Activated CD8-positive, alpha-beta T cell treated with anti-CD3 and anti-CD28 coated beads for 36 hours (primary cell): Measurements from ENCODE around the gene FGF19. TPM values are rescaled to one million over a fixed set of nuclear protein-coding genes. Genes with fewer than 3 reads are reported as not detected.

ENCODE experiments used
- ATAC-seq: fragments of 200-7000 bp; cut with Tn5 transposase; one replicate; pipeline ENCODE4 v1.10.0; 2021; ENCODE audit warnings: mild to moderate bottlenecking, moderate library complexity
- CTCF ChIA-PET: fragments of 350-600 bp; sonication (Branson Sonifier 250); formaldehyde crosslinking; loops from one replicate; lab custom pipeline; 2021; ENCODE audit warnings: antibody characterized with exemption; lab: Charles Lee
- POLR2A ChIA-PET: fragments of 350-600 bp; sonication (Branson Sonifier 250); formaldehyde crosslinking; loops from one replicate; lab custom pipeline; 2021; ENCODE audit warnings: antibody characterized with exemption; lab: Charles Lee
- DNase-seq: peaks from one replicate; pipeline ENCODE4 v3.0.0-alpha.2; 2020
- H3K27ac Mint-ChIP-seq: one replicate; pipeline ENCODE4 v1.8.0; 2021; ENCODE audit warnings: mild to moderate bottlenecking, mixed read lengths
- H3K27me3 Mint-ChIP-seq: one replicate; pipeline ENCODE4 v1.8.0; 2021; ENCODE audit warnings: mixed read lengths
- H3K36me3 Mint-ChIP-seq: one replicate; pipeline ENCODE4 v1.8.0; 2021; ENCODE audit warnings: low read depth, mixed read lengths
- H3K4me1 Mint-ChIP-seq: one replicate; pipeline ENCODE4 v1.8.0; 2021; ENCODE audit warnings: low read depth, mixed read lengths
- H3K4me3 Mint-ChIP-seq: one replicate; pipeline ENCODE4 v1.8.0; 2021; ENCODE audit warnings: mild to moderate bottlenecking, moderate library complexity, mixed read lengths
- H3K9me3 Mint-ChIP-seq: one replicate; pipeline ENCODE4 v1.8.0; 2021; ENCODE audit warnings: mixed read lengths
- intact Hi-C: fragments of 100-400 bp; cut with micrococcal nuclease; formaldehyde crosslinking; loops from one replicate; pipeline ENCODE4 v1.10.0; 2022
- total RNA-seq, 2 experiments: library from RNA; stranded (reverse); gene quantifications; one replicate each; pipeline ENCODE4 v1.2.3, GENCODE V29; 2021
- TF ChIP-seq, protein P1 (sequence below): fragments of 200-600 bp; IDR thresholded peaks from one replicate; pipeline ENCODE4 v1.8.0; 2022; ENCODE audit warnings: antibody characterized with exemption, mild to moderate bottlenecking

Gene FGF19
- total RNA-seq, 2 experiments from 2014 or later, result not detected

DNA sequence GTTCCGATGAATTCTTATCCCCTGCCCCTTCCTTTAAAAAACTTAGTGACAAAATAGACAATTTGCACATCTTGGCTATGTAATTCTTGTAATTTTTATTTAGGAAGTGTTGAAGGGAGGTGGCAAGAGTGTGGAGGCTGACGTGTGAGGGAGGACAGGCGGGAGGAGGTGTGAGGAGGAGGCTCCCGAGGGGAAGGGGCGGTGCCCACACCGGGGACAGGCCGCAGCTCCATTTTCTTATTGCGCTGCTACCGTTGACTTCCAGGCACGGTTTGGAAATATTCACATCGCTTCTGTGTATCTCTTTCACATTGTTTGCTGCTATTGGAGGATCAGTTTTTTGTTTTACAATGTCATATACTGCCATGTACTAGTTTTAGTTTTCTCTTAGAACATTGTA is 50.8 kb downstream of the FGF19 start:
- no peaks in the 10 kb centered on the region for H3K4me1 Mint-ChIP-seq
- intact Hi-C loops, result no loop called here
- ATAC-seq, result no peak
- H3K27me3 Mint-ChIP-seq, result no peaks in the 10 kb centered on the region
- H3K27ac Mint-ChIP-seq, result no peak overlapping the region
- H3K4me3 Mint-ChIP-seq, result no peak overlapping the region
- no peaks in the 10 kb centered on the region for H3K9me3 Mint-ChIP-seq
- CTCF ChIA-PET, result no interaction called here
- TF ChIP-seq, protein P1, sequence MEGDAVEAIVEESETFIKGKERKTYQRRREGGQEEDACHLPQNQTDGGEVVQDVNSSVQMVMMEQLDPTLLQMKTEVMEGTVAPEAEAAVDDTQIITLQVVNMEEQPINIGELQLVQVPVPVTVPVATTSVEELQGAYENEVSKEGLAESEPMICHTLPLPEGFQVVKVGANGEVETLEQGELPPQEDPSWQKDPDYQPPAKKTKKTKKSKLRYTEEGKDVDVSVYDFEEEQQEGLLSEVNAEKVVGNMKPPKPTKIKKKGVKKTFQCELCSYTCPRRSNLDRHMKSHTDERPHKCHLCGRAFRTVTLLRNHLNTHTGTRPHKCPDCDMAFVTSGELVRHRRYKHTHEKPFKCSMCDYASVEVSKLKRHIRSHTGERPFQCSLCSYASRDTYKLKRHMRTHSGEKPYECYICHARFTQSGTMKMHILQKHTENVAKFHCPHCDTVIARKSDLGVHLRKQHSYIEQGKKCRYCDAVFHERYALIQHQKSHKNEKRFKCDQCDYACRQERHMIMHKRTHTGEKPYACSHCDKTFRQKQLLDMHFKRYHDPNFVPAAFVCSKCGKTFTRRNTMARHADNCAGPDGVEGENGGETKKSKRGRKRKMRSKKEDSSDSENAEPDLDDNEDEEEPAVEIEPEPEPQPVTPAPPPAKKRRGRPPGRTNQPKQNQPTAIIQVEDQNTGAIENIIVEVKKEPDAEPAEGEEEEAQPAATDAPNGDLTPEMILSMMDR, result no peak
- no peaks in the 10 kb centered on the region for H3K36me3 Mint-ChIP-seq
- POLR2A ChIA-PET, result no interaction called here
- DNase-seq, result no peak

DNA sequence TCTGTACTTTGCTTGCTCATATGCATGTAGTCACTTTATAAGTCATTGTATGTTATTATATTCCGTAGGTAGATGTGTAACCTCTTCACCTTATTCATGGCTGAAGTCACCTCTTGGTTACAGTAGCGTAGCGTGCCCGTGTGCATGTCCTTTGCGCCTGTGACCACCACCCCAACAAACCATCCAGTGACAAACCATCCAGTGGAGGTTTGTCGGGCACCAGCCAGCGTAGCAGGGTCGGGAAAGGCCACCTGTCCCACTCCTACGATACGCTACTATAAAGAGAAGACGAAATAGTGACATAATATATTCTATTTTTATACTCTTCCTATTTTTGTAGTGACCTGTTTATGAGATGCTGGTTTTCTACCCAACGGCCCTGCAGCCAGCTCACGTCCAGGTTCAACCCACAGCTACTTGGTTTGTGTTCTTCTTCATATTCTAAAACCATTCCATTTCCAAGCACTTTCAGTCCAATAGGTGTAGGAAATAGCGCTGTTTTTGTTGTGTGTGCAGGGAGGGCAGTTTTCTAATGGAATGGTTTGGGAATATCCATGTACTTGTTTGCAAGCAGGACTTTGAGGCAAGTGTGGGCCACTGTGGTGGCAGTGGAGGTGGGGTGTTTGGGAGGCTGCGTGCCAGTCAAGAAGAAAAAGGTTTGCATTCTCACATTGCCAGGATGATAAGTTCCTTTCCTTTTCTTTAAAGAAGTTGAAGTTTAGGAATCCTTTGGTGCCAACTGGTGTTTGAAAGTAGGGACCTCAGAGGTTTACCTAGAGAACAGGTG is 51.8 kb downstream of the FGF19 start:
- ATAC-seq, result no peak
- TF ChIP-seq, protein P1, result no peak

DNA sequence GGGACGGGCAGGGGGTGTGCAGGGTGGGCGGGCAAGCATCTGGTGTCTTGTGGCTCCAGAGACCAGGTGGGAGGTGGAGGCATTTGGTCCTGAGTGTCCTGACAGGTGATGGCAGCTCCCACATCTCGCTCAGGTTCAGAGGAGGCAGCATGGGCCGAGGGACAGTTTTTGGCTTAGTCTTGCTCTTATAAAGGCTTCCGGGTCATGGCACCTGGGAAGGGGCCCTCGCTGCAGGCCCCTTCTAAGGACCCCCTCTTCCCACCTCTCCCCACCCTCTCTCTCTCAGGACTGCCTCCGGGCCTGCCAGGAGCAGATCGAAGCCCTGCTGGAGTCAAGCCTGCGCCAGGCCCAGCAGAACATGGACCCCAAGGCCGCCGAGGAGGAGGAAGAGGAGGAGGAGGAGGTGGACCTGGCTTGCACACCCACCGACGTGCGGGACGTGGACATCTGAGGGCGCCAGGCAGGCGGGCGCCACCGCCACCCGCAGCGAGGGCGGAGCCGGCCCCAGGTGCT is 52.9 kb downstream of the FGF19 start:
- no peak overlapping the region for H3K4me3 Mint-ChIP-seq
- TF ChIP-seq, protein P1, result no peak

More for the DNA sequence above, 51.8 kb downstream of the FGF19 start:
- no peak overlapping the region for H3K27ac Mint-ChIP-seq
- no peak for DNase-seq
- no peaks in the 10 kb centered on the region for H3K9me3 Mint-ChIP-seq
- no peak overlapping the region for H3K4me3 Mint-ChIP-seq
- ChIA-PET POLR2A (no interaction called here), CTCF (no interaction called here)
- no peaks in the 10 kb centered on the region for H3K4me1 Mint-ChIP-seq
- intact Hi-C loops, result no loop called here
- no peaks in the 10 kb centered on the region for H3K36me3 Mint-ChIP-seq
- no peaks in the 10 kb centered on the region for H3K27me3 Mint-ChIP-seq

DNA sequence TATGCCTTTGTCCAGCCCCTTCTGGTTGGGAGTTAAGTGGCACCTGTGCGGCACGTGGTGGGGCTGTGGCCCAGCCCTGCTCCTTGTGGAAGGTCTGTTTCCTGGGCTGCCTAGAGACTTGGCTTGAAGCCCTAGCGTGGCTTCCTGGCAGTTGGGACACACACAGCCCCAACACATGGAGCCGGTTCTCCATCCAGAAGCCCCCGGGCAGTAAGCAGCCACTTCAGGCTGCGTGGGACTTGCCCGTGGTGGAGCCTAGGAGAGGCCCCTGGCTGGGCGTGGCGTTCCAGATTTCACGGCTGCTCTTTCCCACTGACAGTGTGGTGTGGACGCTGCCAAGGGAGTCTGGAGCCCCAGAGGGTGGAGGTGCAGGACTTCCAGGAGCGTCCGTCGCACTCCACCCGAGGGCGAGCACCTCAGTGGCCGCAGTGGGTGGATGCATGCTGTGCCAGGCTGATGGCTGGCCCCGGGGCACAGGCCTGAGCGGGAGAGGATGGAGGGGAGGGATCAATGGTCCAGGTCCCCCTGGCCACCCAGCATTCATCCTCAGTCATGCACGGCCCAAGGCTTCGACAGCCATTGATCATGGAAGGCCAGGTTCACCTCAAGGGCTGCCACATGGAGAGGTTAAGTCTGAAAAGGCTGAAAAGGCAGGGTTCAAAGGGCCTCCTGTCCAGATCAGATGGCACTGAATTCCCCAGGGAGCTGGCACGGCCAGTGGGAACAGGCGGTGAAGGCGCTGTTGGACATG is 53.6 kb downstream of the FGF19 start:
- no peaks in the 10 kb centered on the region for H3K9me3 Mint-ChIP-seq
- H3K4me1 Mint-ChIP-seq, result no peaks in the 10 kb centered on the region
- ChIA-PET CTCF (no interaction called here), POLR2A (no interaction called here)
- DNase-seq, result no peak
- H3K4me3 Mint-ChIP-seq, result no peak overlapping the region
- intact Hi-C loops, result no loop called here
- TF ChIP-seq, protein P1, result no peak
- H3K27ac Mint-ChIP-seq, result no peak overlapping the region
- ATAC-seq, result no peak
- no peaks in the 10 kb centered on the region for H3K27me3 Mint-ChIP-seq
- H3K36me3 Mint-ChIP-seq, result no peaks in the 10 kb centered on the region

More for the DNA sequence above, 52.9 kb downstream of the FGF19 start:
- CTCF ChIA-PET, result no interaction called here
- no peaks in the 10 kb centered on the region for H3K27me3 Mint-ChIP-seq
- H3K9me3 Mint-ChIP-seq, result no peaks in the 10 kb centered on the region
- intact Hi-C loops, result no loop called here
- no peak for DNase-seq
- no peak for ATAC-seq
- H3K27ac Mint-ChIP-seq, result no peak overlapping the region
- POLR2A ChIA-PET, result no interaction called here
- H3K36me3 Mint-ChIP-seq, result no peaks in the 10 kb centered on the region
- no peaks in the 10 kb centered on the region for H3K4me1 Mint-ChIP-seq

DNA sequence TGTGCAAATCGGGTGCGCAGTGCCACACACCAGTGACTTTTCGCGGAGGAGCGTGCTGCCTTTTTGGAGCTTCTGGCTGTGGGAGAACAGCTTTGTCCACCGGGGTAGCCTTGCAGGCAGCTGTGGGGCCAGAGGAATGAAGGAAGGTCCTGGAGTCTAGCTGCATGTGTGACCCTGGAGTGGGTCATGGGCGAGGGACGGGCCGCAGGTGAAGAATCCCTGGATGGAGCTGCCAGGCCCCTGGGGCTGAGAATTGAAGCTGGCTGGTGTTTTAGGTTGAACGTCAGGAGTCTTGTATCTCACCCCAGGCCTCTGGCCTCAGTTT is 54.3 kb downstream of the FGF19 start:
- ChIA-PET POLR2A (no interaction called here), CTCF (interaction anchor here (1.0 kb wide), 1 partner anchor 21 kb away, joined by 4 read pairs; no protein-coding TSS in a partner anchor)
- H3K36me3 Mint-ChIP-seq, result no peaks in the 10 kb centered on the region
- no peaks in the 10 kb centered on the region for H3K9me3 Mint-ChIP-seq
- no peaks in the 10 kb centered on the region for H3K4me1 Mint-ChIP-seq
- H3K27ac Mint-ChIP-seq, result no peak overlapping the region
- no peaks in the 10 kb centered on the region for H3K27me3 Mint-ChIP-seq
- TF ChIP-seq, protein P1, result no peak
- DNase-seq (no peak), ATAC-seq (no peak)
- no peak overlapping the region for H3K4me3 Mint-ChIP-seq
- intact Hi-C loops, result loop anchor here (10.0 kb wide), 1 partner anchor 355 kb away; the partner anchor contains the start of gene MYEOV
